K562 (cell line): ENCODE data around the gene OBSL1. TPM values are rescaled to one million over a fixed set of nuclear protein-coding genes. Genes with fewer than 3 reads are reported as not detected.

Experiments used
- BRCA1 ChIP-seq, 2 experiments: fragments of 450-650 bp in 1 of 2; sonication (generic) in 1 of 2; formaldehyde crosslinking in 1 of 2; IDR thresholded peaks; 2 replicates each; pipeline versions ENCODE4 v1.5.0 to v1.6.1; 2017 to 2020; ENCODE audit warnings: mild to moderate bottlenecking in 1 of 2, missing genetic modification reagents in 1 of 2
- BRF1 ChIP-seq: IDR thresholded peaks from 3 replicates; pipeline ENCODE4 v1.6.1; 2011; ENCODE audit warnings: borderline replicate concordance, mild to moderate bottlenecking; ENCODE audit not compliant: insufficient read length; ENCODE audit errors: extremely low read depth
- FOXA1 ChIP-seq: fragments of 450-650 bp; IDR thresholded peaks from 2 replicates; pipeline ENCODE4 v1.6.1; 2016; ENCODE audit warnings: mild to moderate bottlenecking, borderline replicate concordance
- FOXK2 ChIP-seq, 2 experiments: fragments of 450-650 bp; IDR thresholded peaks in 1 of 2; conservative IDR thresholded peaks in 1 of 2; 2 replicates each; pipeline ENCODE4 v1.6.1; 2016; ENCODE audit warnings: low read depth in 2 of 2, mild to moderate bottlenecking in 1 of 2
- KLF6 ChIP-seq: fragments of 250-450 bp; sonication (Bioruptor Pico); IDR thresholded peaks from 2 replicates; pipeline ENCODE4 v1.4.0; 2020; ENCODE audit warnings: mild to moderate bottlenecking, moderate library complexity, borderline replicate concordance
- PHF21A ChIP-seq: fragments of 450-650 bp; IDR thresholded peaks from 2 replicates; pipeline ENCODE4 v1.6.1; 2017; ENCODE audit warnings: low read depth, borderline replicate concordance
- SIRT6 ChIP-seq: IDR thresholded peaks from one replicate; pipeline ENCODE4 v1.6.1; 2012; ENCODE audit warnings: low read depth, mild to moderate bottlenecking, control low read depth, inconsistent platforms, low read length, moderate library complexity
- SIX5 ChIP-seq, 2 experiments: IDR thresholded peaks; 2 replicates each; pipeline ENCODE4 v1.6.1; 2011; ENCODE audit warnings: low read length in 2 of 2, borderline replicate concordance in 1 of 2, low read depth in 1 of 2, mild to moderate bottlenecking in 1 of 2, moderate library complexity in 1 of 2; ENCODE audit not compliant: insufficient read depth in 1 of 2
- SMARCE1 ChIP-seq: fragments of 450-650 bp; IDR thresholded peaks from 2 replicates; pipeline ENCODE4 v1.7.1; 2016; ENCODE audit warnings: mild to moderate bottlenecking
- U2AF2 ChIP-seq: fragments of 200-400 bp; formaldehyde crosslinking; optimal IDR thresholded peaks from 2 replicates; pipeline ENCODE3; 2017; ENCODE audit warnings: low read depth, mild to moderate bottlenecking, low read length
- ZBTB1 ChIP-seq: sonication (generic); formaldehyde crosslinking; IDR thresholded peaks from 2 replicates; pipeline ENCODE4 v1.8.1; 2023; ENCODE audit warnings: missing genetic modification reagents, low read depth, mild to moderate bottlenecking, borderline replicate concordance
- ZNF212 ChIP-seq: fragments of 450-650 bp; formaldehyde crosslinking; IDR thresholded peaks from 2 replicates; pipeline ENCODE4 v1.4.0; 2020; ENCODE audit warnings: mild to moderate bottlenecking
- polyA plus RNA-seq, 8 experiments: library from polyadenylated mRNA; depleted of rRNA in 4 of 8; stranded (reverse) in 5 of 8; unstranded in 3 of 8; fragments of >200 nt; fragmentation: Nextera tagmentation in 2 of 8; fragmentation: Illumina TruSeq in 1 of 8; extraction: Ambion mirVana in 2 of 8; extraction: Trizol in 1 of 8; gene quantifications; 2 replicates each; pipeline versions ENCODE4 v1.2.1 to v1.2.3, GENCODE V29; 2011 to 2014; ENCODE audit warnings: inconsistent platforms in 1 of 8, missing spikeins in 1 of 8
- total RNA-seq, 7 experiments: library from RNA; depleted of rRNA in 6 of 7; stranded (reverse); fragments of >200 nt in 6 of 7; fragmentation: Illumina TruSeq in 2 of 7; extraction: Trizol in 2 of 7; gene quantifications; 2 replicates each; pipeline versions ENCODE4 v1.2.1 to v1.2.3, GENCODE V29; 2011 to 2021; ENCODE audit warnings: low replicate concordance in 1 of 7
- TF ChIP-seq, protein P1 (sequence below): sonication (generic); formaldehyde crosslinking; IDR thresholded peaks from 2 replicates; pipeline ENCODE4 v1.8.0; 2022; ENCODE audit warnings: mild to moderate bottlenecking, missing genetic modification reagents
- TF ChIP-seq, protein P2 (sequence below): fragments of 450-650 bp; IDR thresholded peaks from 2 replicates; pipeline ENCODE4 v1.6.1; 2016; ENCODE audit warnings: borderline replicate concordance
- TF ChIP-seq, protein P3 (sequence below): IDR thresholded peaks from 3 replicates; pipeline ENCODE4 v1.6.1; 2011; ENCODE audit warnings: borderline replicate concordance, mild to moderate bottlenecking, moderate library complexity; ENCODE audit not compliant: insufficient read length; ENCODE audit errors: extremely low read depth
- TF ChIP-seq, protein P4 (sequence below): fragments of 250-450 bp; sonication (Bioruptor Pico); IDR thresholded peaks from 2 replicates; pipeline ENCODE4 v1.6.1; 2021; ENCODE audit warnings: mild to moderate bottlenecking

The OBSL1 gene
- total and polyA plus RNA-seq, 9 of the 15 experiments (the other 6 are each of a cell fraction or from before 2014, with no cell fraction given) = 1.2 to 26.6 (median 8.6) TPM

DNA sequence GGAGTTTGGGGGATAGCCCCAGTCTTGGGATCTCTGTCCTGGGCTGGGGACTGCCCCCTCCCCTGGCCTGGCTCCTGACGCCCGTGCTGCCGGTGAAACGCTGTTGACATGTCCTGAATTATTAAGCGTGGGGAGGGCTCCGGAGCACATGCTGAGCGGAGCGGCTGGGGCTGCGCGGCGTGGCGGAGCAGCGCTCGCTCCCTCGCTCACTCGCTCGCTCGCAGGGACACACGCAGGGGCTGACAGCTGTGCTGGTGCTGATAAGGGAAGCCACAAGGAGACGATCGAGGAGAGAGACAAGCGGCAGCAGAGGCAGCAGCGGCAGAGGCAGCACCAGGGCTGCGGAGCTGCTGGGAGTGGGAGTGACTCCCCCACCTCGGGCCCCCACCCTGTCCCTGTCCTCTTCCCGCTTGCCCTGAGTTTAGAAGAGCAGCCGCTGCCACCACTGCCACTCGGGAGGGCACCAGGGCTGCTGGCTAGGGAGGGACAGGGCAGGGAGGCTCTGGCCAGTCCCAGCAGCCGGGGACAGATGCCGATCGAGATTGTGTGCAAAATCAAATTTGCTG, 57.1 kb downstream of the OBSL1 start, which contains the start of gene ASIC4 (continued):
- TF ChIP-seq, protein P1, sequence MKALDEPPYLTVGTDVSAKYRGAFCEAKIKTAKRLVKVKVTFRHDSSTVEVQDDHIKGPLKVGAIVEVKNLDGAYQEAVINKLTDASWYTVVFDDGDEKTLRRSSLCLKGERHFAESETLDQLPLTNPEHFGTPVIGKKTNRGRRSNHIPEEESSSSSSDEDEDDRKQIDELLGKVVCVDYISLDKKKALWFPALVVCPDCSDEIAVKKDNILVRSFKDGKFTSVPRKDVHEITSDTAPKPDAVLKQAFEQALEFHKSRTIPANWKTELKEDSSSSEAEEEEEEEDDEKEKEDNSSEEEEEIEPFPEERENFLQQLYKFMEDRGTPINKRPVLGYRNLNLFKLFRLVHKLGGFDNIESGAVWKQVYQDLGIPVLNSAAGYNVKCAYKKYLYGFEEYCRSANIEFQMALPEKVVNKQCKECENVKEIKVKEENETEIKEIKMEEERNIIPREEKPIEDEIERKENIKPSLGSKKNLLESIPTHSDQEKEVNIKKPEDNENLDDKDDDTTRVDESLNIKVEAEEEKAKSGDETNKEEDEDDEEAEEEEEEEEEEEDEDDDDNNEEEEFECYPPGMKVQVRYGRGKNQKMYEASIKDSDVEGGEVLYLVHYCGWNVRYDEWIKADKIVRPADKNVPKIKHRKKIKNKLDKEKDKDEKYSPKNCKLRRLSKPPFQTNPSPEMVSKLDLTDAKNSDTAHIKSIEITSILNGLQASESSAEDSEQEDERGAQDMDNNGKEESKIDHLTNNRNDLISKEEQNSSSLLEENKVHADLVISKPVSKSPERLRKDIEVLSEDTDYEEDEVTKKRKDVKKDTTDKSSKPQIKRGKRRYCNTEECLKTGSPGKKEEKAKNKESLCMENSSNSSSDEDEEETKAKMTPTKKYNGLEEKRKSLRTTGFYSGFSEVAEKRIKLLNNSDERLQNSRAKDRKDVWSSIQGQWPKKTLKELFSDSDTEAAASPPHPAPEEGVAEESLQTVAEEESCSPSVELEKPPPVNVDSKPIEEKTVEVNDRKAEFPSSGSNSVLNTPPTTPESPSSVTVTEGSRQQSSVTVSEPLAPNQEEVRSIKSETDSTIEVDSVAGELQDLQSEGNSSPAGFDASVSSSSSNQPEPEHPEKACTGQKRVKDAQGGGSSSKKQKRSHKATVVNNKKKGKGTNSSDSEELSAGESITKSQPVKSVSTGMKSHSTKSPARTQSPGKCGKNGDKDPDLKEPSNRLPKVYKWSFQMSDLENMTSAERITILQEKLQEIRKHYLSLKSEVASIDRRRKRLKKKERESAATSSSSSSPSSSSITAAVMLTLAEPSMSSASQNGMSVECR (CRISPR knock-in tag) = peak; percentile 46; the same call in 1 of the 2 replicates
- TF ChIP-seq SIRT6 = no peak
- TF ChIP-seq ZBTB1 = no peak
- no peak for TF ChIP-seq U2AF2
- TF ChIP-seq, protein P2, sequence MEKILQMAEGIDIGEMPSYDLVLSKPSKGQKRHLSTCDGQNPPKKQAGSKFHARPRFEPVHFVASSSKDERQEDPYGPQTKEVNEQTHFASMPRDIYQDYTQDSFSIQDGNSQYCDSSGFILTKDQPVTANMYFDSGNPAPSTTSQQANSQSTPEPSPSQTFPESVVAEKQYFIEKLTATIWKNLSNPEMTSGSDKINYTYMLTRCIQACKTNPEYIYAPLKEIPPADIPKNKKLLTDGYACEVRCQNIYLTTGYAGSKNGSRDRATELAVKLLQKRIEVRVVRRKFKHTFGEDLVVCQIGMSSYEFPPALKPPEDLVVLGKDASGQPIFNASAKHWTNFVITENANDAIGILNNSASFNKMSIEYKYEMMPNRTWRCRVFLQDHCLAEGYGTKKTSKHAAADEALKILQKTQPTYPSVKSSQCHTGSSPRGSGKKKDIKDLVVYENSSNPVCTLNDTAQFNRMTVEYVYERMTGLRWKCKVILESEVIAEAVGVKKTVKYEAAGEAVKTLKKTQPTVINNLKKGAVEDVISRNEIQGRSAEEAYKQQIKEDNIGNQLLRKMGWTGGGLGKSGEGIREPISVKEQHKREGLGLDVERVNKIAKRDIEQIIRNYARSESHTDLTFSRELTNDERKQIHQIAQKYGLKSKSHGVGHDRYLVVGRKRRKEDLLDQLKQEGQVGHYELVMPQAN = peak; percentile 51; the same call in 1 of the 2 replicates
- no peak for TF ChIP-seq KLF6 (CRISPR knock-in tag)
- no peak for TF ChIP-seq SIX5 (IDR thresholded peaks at IDR 0.05; ENCODE audit: borderline replicate concordance in 1 of 2, insufficient read depth in 1 of 2, low read depth in 1 of 2, low read length in 2 of 2)
- TF ChIP-seq BRCA1 (IDR thresholded peaks at IDR 0.05) = no peak
- TF ChIP-seq BRCA1 (CRISPR knock-in tag; IDR thresholded peaks at IDR 0.05) = no peak
- no peak for TF ChIP-seq BRF1
- 0 out of 2 replicates have a peak, but pooled peaks have one; percentile 25 for TF ChIP-seq PHF21A
- TF ChIP-seq SMARCE1 = peak; percentile 94
- TF ChIP-seq, protein P3, sequence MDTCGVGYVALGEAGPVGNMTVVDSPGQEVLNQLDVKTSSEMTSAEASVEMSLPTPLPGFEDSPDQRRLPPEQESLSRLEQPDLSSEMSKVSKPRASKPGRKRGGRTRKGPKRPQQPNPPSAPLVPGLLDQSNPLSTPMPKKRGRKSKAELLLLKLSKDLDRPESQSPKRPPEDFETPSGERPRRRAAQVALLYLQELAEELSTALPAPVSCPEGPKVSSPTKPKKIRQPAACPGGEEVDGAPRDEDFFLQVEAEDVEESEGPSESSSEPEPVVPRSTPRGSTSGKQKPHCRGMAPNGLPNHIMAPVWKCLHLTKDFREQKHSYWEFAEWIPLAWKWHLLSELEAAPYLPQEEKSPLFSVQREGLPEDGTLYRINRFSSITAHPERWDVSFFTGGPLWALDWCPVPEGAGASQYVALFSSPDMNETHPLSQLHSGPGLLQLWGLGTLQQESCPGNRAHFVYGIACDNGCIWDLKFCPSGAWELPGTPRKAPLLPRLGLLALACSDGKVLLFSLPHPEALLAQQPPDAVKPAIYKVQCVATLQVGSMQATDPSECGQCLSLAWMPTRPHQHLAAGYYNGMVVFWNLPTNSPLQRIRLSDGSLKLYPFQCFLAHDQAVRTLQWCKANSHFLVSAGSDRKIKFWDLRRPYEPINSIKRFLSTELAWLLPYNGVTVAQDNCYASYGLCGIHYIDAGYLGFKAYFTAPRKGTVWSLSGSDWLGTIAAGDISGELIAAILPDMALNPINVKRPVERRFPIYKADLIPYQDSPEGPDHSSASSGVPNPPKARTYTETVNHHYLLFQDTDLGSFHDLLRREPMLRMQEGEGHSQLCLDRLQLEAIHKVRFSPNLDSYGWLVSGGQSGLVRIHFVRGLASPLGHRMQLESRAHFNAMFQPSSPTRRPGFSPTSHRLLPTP = no peak
- no peak for TF ChIP-seq FOXA1
- TF ChIP-seq FOXK2 (conservative IDR thresholded peaks at IDR 0.05 in 1 of 2, IDR thresholded peaks at IDR 0.05 in 1 of 2; ENCODE audit: low read depth in 2 of 2) = peak; percentile 93
- TF ChIP-seq ZNF212 (CRISPR knock-in tag) = peak; percentile 97
- TF ChIP-seq, protein P4, sequence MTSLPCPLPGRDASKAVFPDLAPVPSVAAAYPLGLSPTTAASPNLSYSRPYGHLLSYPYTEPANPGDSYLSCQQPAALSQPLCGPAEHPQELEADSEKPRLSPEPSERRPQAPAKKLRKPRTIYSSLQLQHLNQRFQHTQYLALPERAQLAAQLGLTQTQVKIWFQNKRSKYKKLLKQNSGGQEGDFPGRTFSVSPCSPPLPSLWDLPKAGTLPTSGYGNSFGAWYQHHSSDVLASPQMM (CRISPR knock-in tag) = no peak
